ENCODE data around the gene MSL1. TPM values are rescaled to one million over a fixed set of nuclear protein-coding genes. Genes with fewer than 3 reads are reported as not detected.

Gene MSL1
- total RNA-seq, 4 donors from 2014 or later: 86.3 to 207 (median 117) TPM

- Histone ChIP-seq H3K36me3 (no peaks in the 10 kb centered on the region), H3K27me3 (no peaks in the 10 kb centered on the region), H3K4me3 (no peak overlapping the region), H3K27ac (peak overlapping the region; percentile 82 to 98 (median 88)), H3K9me3 (no peaks in the 10 kb centered on the region), H3K4me1 (peaks cover 18 to 62% (median 35%) of the 10 kb centered on the region in 4 donors)
- no peak for DNase-seq
- TF ChIP-seq CTCF (IDR thresholded peaks at IDR 0.05): no peak
- no peak for TF ChIP-seq POLR2A (IDR thresholded peaks at IDR 0.05)
Measured at GRCh38 chr17:40112718-40113109, 9.1 kb upstream of the MSL1 start.

GRCh38 chr17:40113110-40113906 is 8.5 kb upstream of the MSL1 start:
- Histone ChIP-seq H3K27me3 (no peaks in the 10 kb centered on the region), H3K9me3 (no peaks in the 10 kb centered on the region), H3K4me3 (peak overlapping the region; percentile 32 to 53 (median 46)), H3K27ac (peak overlapping the region; percentile 82 to 98 (median 88)), H3K36me3 (no peaks in the 10 kb centered on the region), H3K4me1 (peaks cover 17 to 58% (median 31%) of the 10 kb centered on the region in 4 donors)
- peak in 1 of 2 donors; percentile 35 for TF ChIP-seq POLR2A (IDR thresholded peaks at IDR 0.05)
- TF ChIP-seq CTCF (IDR thresholded peaks at IDR 0.05): peak; percentile 79 to 99 (median 98)
- DNase-seq: peak; percentile 90 to 98 (median 95)

- H3K4me3 ChIP-seq: peak overlapping the region in 2 of 4 donors; percentile 49 to 53
- H3K27ac ChIP-seq: peak overlapping the region; percentile 82 to 98 (median 88)
- no peaks in the 10 kb centered on the region for H3K27me3 ChIP-seq
Measured at GRCh38 chr17:40113907-40114245, 7.9 kb upstream of the MSL1 start.

GRCh38 chr17:40115101-40115436 is 6.7 kb upstream of the MSL1 start:
- H3K9me3 ChIP-seq: no peaks in the 10 kb centered on the region
- H3K4me3 ChIP-seq: no peak overlapping the region
- TF ChIP-seq POLR2A (IDR thresholded peaks at IDR 0.05): no peak
- no peak for DNase-seq
- H3K4me1 ChIP-seq: peaks cover 7 to 41% (median 18%) of the 10 kb centered on the region in 4 donors
- no peaks in the 10 kb centered on the region for H3K36me3 ChIP-seq
- H3K27me3 ChIP-seq: no peaks in the 10 kb centered on the region
- H3K27ac ChIP-seq: no peak overlapping the region

More at GRCh38 chr17:40113907-40114245, 7.9 kb upstream of the MSL1 start:
- no peak for DNase-seq
- Histone ChIP-seq H3K9me3 (no peaks in the 10 kb centered on the region), H3K36me3 (no peaks in the 10 kb centered on the region), H3K4me1 (peaks cover 11 to 52% (median 25%) of the 10 kb centered on the region in 4 donors)
- TF ChIP-seq POLR2A (IDR thresholded peaks at IDR 0.05) (no peak), CTCF (IDR thresholded peaks at IDR 0.05) (no peak)

- peaks cover 0 to 28% (median 3%) of the 10 kb centered on the region in 4 donors for H3K4me1 ChIP-seq
Measured at GRCh38 chr17:40122136-40122998, 596 bp downstream of the MSL1 start.

More at GRCh38 chr17:40122136-40122998, 596 bp downstream of the MSL1 start:
- H3K27me3 ChIP-seq: no peaks in the 10 kb centered on the region
- H3K9me3 ChIP-seq: no peaks in the 10 kb centered on the region
- H3K36me3 ChIP-seq: peaks cover 0 to 18% (median 0%) of the 10 kb centered on the region in 3 donors
- TF ChIP-seq CTCF (IDR thresholded peaks at IDR 0.05) (peak in 2 of 6 experiments; percentile 9 to 12), POLR2A (IDR thresholded peaks at IDR 0.05) (no peak)
- peak; percentile 57 to 76 (median 74) for DNase-seq
- peak overlapping the region; percentile 95 to 99 (median 98) for H3K4me3 ChIP-seq
- H3K27ac ChIP-seq: peak overlapping the region; percentile 89 to 99 (median 97)

All from Peyer's patch (tissue), 4 donors.